GM19395 (cell line): Measurements from ENCODE around the gene CDK9.
A peak's percentile ranks its signal among the peaks of the same experiment; 100 is the strongest.
"Not testable (repeated sequence)": the region's sequence is repeated elsewhere in the genome, so short reads cannot be mapped to it uniquely, and the experiment has no call there.

Source experiments
- ATAC-seq: cut with Tn5 transposase; IDR thresholded peaks from one replicate; pipeline ENCODE4 v1.9.1; 2021; ENCODE audit warnings: mild to moderate bottlenecking, moderate library complexity; ENCODE audit not compliant: unreplicated experiment

Gene CDK9

GRCh38 chr9:127785933-127786772 is at the start of gene CDK9:
Gene CDK9 (plus strand): TSS chr9:127786034. CDS start chr9:127786149, 115 bp downstream.
- peak; percentile 63 for ATAC-seq

- ATAC-seq, result no peak
Measured at GRCh38 chr9:127738666-127739065, 47.2 kb upstream of the CDK9 start.

GRCh38 chr9:127739614-127740330 is 46.1 kb upstream of the CDK9 start:
- ATAC-seq, result no peak

- no peak for ATAC-seq
Measured at GRCh38 chr9:127741831-127742434, 43.9 kb upstream of the CDK9 start.

- ATAC-seq, result no peak
Measured at GRCh38 chr9:127742435-127743088, 43.3 kb upstream of the CDK9 start.

- ATAC-seq, result no peak
Measured at GRCh38 chr9:127744398-127745110, 41.3 kb upstream of the CDK9 start.

GRCh38 chr9:127746959-127747569 is 38.8 kb upstream of the CDK9 start:
- no peak for ATAC-seq

- no peak for ATAC-seq
Measured at GRCh38 chr9:127749090-127749787, 36.6 kb upstream of the CDK9 start.

- no peak for ATAC-seq
Measured at GRCh38 chr9:127751269-127752054, 34.4 kb upstream of the CDK9 start.

GRCh38 chr9:127753148-127753547 is 32.7 kb upstream of the CDK9 start:
- no peak for ATAC-seq

- ATAC-seq, result no peak
Measured at GRCh38 chr9:127753622-127754021, 32.2 kb upstream of the CDK9 start.

- no peak for ATAC-seq
Measured at GRCh38 chr9:127754099-127755060, 31.5 kb upstream of the CDK9 start.

GRCh38 chr9:127755061-127756060 is 30.5 kb upstream of the CDK9 start:
- no peak for ATAC-seq

GRCh38 chr9:127756233-127756632 is 29.6 kb upstream of the CDK9 start:
- ATAC-seq, result no peak

GRCh38 chr9:127756776-127757175 is 29.1 kb upstream of the CDK9 start:
- not testable (repeated sequence) for ATAC-seq

GRCh38 chr9:127758843-127759242 is 27.0 kb upstream of the CDK9 start:
- no peak for ATAC-seq
